Measurements from ENCODE around the gene PLA2G4D.

The PLA2G4D gene

DNA sequence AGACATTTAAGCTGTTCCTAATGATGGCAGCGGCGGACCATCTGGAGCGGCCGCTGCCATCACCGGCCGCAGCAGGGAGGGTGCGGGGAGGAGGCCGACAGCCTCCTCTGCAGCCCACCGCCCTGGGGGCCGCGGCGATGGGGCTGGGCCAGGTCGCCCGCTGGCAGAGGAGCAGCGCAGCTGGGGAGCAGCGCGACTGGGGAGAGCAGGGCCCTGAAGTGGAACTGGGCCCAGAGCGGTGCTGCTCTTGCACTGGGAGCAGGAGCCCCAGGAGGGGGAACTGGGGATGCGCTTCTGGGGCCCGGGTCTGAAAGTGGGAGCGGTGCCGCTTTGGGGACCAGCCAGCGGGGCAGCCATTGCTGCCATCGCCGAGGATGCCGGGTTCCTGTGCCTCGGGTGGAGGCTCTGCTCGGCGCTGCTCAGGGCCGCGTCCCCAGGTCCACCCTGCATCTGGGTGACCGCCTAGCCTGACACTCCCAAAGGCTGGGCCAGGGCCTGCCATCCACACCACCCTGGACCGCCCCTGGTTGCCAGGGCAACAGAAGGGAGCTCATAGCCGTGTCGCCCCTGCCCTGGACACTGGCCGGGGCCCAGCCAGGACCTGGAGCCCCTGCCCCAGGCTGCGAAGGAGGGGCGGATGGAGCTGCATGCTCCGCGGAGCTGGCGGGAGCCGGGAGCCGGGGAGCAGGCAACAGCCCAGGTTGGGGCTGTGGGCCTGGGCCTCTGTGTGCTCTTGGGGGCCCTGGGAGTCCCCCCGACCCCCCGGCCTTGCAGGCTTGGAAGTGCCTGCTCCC lies 58.1 kb downstream of the PLA2G4D start:
- TF ChIP-seq ZFP30 (CRISPR knock-in tag; IDR thresholded peaks at IDR 0.05) (no peak), SNAI2 (CRISPR knock-in tag; IDR thresholded peaks at IDR 0.05) (no peak), BACH2 (CRISPR knock-in tag; IDR thresholded peaks at IDR 0.05; ENCODE audit: borderline replicate concordance) (no peak), ZC3H10 (CRISPR knock-in tag; IDR thresholded peaks at IDR 0.05) (no peak), TCF4 (CRISPR knock-in tag; IDR thresholded peaks at IDR 0.05; ENCODE audit: borderline replicate concordance) (no peak), ISL1 (CRISPR knock-in tag; IDR thresholded peaks at IDR 0.05) (no peak), GLIS3 (CRISPR knock-in tag; IDR thresholded peaks at IDR 0.05) (no peak), PPARA (CRISPR knock-in tag; IDR thresholded peaks at IDR 0.05; ENCODE audit: borderline replicate concordance) (no peak)
- TF ChIP-seq, protein P1, sequence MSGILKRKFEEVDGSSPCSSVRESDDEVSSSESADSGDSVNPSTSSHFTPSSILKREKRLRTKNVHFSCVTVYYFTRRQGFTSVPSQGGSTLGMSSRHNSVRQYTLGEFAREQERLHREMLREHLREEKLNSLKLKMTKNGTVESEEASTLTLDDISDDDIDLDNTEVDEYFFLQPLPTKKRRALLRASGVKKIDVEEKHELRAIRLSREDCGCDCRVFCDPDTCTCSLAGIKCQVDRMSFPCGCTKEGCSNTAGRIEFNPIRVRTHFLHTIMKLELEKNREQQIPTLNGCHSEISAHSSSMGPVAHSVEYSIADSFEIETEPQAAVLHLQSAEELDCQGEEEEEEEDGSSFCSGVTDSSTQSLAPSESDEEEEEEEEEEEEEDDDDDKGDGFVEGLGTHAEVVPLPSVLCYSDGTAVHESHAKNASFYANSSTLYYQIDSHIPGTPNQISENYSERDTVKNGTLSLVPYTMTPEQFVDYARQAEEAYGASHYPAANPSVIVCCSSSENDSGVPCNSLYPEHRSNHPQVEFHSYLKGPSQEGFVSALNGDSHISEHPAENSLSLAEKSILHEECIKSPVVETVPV (CRISPR knock-in tag; IDR thresholded peaks at IDR 0.05): no peak
- TF ChIP-seq, protein P2, sequence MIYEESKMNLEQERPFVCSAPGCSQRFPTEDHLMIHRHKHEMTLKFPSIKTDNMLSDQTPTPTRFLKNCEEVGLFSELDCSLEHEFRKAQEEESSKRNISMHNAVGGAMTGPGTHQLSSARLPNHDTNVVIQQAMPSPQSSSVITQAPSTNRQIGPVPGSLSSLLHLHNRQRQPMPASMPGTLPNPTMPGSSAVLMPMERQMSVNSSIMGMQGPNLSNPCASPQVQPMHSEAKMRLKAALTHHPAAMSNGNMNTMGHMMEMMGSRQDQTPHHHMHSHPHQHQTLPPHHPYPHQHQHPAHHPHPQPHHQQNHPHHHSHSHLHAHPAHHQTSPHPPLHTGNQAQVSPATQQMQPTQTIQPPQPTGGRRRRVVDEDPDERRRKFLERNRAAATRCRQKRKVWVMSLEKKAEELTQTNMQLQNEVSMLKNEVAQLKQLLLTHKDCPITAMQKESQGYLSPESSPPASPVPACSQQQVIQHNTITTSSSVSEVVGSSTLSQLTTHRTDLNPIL (CRISPR knock-in tag; IDR thresholded peaks at IDR 0.05; ENCODE audit: low read depth): no peak
- TF ChIP-seq, protein P3, sequence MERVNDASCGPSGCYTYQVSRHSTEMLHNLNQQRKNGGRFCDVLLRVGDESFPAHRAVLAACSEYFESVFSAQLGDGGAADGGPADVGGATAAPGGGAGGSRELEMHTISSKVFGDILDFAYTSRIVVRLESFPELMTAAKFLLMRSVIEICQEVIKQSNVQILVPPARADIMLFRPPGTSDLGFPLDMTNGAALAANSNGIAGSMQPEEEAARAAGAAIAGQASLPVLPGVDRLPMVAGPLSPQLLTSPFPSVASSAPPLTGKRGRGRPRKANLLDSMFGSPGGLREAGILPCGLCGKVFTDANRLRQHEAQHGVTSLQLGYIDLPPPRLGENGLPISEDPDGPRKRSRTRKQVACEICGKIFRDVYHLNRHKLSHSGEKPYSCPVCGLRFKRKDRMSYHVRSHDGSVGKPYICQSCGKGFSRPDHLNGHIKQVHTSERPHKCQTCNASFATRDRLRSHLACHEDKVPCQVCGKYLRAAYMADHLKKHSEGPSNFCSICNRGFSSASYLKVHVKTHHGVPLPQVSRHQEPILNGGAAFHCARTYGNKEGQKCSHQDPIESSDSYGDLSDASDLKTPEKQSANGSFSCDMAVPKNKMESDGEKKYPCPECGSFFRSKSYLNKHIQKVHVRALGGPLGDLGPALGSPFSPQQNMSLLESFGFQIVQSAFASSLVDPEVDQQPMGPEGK (CRISPR knock-in tag; IDR thresholded peaks at IDR 0.05; ENCODE audit: borderline replicate concordance): no peak

DNA sequence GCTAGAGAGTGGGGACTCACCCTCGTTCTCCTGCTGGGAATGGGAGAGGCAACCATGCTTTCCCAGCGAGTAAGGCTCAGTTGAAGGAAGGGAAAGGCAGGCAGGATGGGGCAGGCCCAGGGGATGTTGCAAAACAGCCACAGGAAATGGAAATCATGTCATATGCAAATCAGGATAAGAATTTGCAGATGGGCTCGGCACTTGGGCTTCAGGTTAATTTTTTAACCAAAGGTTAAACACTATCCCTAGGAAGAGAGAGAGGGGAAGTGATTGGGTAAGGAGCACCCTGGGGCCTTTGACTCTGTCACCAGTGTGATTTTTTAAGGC lies 59.0 kb downstream of the PLA2G4D start:
- no peak for ATAC-seq

More for the DNA sequence above, 58.1 kb downstream of the PLA2G4D start:
- no peak for ATAC-seq

DNA sequence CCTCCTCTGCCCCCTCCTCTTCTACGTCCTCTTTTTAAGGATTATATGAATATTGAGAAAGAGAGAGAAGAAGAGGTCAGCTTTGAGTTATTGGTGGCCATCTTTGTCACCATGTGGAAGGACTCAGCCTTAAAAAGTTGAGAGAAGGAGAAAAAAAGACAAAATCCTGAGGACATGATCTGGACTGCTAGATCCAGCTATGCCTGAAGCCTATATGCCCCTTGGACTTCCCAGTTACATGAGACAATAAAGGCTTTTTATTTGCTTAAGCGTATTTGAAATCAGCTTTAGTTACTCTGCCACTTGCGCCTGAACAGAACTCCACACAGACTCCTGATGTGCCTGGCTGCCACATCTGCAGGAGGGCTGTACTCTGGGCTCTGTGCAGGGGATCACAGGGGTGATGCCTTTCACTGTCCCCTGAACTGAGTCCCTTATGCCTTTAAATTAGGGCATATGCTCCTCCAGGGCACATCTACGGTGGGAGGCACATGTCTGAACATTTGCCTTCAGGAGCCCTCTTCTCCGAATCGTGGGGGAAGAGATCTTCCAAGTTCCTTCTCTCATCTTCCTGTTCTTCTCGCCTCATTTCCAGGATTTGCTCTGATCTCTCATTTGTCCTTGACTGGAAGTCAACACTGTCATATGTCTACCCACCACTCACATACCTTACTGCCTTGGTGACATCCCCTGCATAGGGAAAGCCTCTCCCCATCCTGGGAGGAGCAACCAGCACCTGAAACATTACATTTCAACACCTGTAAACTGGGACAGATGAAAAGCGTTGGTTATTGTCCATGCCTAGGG lies 59.5 kb downstream of the PLA2G4D start:
- no peak for ATAC-seq
- no peak for TF ChIP-seq ZC3H10 (CRISPR knock-in tag; IDR thresholded peaks at IDR 0.05)
- TF ChIP-seq ZNF565 (CRISPR knock-in tag; conservative IDR thresholded peaks at IDR 0.05; ENCODE audit: low read depth): no peak
- TF ChIP-seq, protein P4, sequence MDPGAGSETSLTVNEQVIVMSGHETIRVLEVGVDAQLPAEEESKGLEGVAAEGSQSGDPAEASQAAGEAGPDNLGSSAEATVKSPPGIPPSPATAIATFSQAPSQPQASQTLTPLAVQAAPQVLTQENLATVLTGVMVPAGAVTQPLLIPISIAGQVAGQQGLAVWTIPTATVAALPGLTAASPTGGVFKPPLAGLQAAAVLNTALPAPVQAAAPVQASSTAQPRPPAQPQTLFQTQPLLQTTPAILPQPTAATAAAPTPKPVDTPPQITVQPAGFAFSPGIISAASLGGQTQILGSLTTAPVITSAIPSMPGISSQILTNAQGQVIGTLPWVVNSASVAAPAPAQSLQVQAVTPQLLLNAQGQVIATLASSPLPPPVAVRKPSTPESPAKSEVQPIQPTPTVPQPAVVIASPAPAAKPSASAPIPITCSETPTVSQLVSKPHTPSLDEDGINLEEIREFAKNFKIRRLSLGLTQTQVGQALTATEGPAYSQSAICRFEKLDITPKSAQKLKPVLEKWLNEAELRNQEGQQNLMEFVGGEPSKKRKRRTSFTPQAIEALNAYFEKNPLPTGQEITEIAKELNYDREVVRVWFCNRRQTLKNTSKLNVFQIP (CRISPR knock-in tag; IDR thresholded peaks at IDR 0.05; ENCODE audit: borderline replicate concordance, low read depth): no peak
- no peak for TF ChIP-seq ZFP3 (CRISPR knock-in tag; IDR thresholded peaks at IDR 0.05)
- TF ChIP-seq ESRRG (CRISPR knock-in tag; IDR thresholded peaks at IDR 0.05): no peak
- no peak for TF ChIP-seq OSR1 (CRISPR knock-in tag; IDR thresholded peaks at IDR 0.05)
- TF ChIP-seq ZNF8 (CRISPR knock-in tag; IDR thresholded peaks at IDR 0.05): no peak
- TF ChIP-seq, protein P2 (CRISPR knock-in tag; IDR thresholded peaks at IDR 0.05; ENCODE audit: low read depth): no peak
- TF ChIP-seq GLIS3 (CRISPR knock-in tag; IDR thresholded peaks at IDR 0.05): no peak
- no peak for TF ChIP-seq CSDC2 (CRISPR knock-in tag; IDR thresholded peaks at IDR 0.05)
- TF ChIP-seq RARB (CRISPR knock-in tag; IDR thresholded peaks at IDR 0.05): no peak

More for the DNA sequence above, 59.0 kb downstream of the PLA2G4D start:
- TF ChIP-seq ZFP30 (CRISPR knock-in tag; IDR thresholded peaks at IDR 0.05) (no peak), ARNTL (CRISPR knock-in tag; IDR thresholded peaks at IDR 0.05; ENCODE audit: borderline replicate concordance, low read depth) (no peak), SNAI2 (CRISPR knock-in tag; IDR thresholded peaks at IDR 0.05) (no peak), GLIS3 (CRISPR knock-in tag; IDR thresholded peaks at IDR 0.05) (no peak), ZFP3 (CRISPR knock-in tag; IDR thresholded peaks at IDR 0.05) (no peak), ZNF565 (CRISPR knock-in tag; conservative IDR thresholded peaks at IDR 0.05; ENCODE audit: low read depth) (no peak), TCF4 (CRISPR knock-in tag; IDR thresholded peaks at IDR 0.05; ENCODE audit: borderline replicate concordance) (no peak), OSR1 (CRISPR knock-in tag; IDR thresholded peaks at IDR 0.05) (no peak), PPARA (CRISPR knock-in tag; IDR thresholded peaks at IDR 0.05; ENCODE audit: borderline replicate concordance) (no peak), BACH2 (CRISPR knock-in tag; IDR thresholded peaks at IDR 0.05; ENCODE audit: borderline replicate concordance) (no peak), TOX (CRISPR knock-in tag; IDR thresholded peaks at IDR 0.05; ENCODE audit: borderline replicate concordance) (no peak), ZNF8 (CRISPR knock-in tag; IDR thresholded peaks at IDR 0.05) (no peak), ZC3H10 (CRISPR knock-in tag; IDR thresholded peaks at IDR 0.05) (no peak), ISL1 (CRISPR knock-in tag; IDR thresholded peaks at IDR 0.05) (no peak)
- TF ChIP-seq, protein P4 (CRISPR knock-in tag; IDR thresholded peaks at IDR 0.05; ENCODE audit: borderline replicate concordance, low read depth): no peak
- TF ChIP-seq, protein P3 (CRISPR knock-in tag; IDR thresholded peaks at IDR 0.05; ENCODE audit: borderline replicate concordance): no peak
